HG03558 (cell line): ENCODE measurements around the gene HMGN4.
"Not testable (repeated sequence)": the region's sequence is repeated elsewhere in the genome, so short reads cannot be mapped to it uniquely, and the experiment has no call there.

Source experiments
- ATAC-seq: cut with Tn5 transposase; IDR thresholded peaks from one replicate; pipeline ENCODE4 v1.9.1; 2021; ENCODE audit warnings: moderate number of reproducible peaks; ENCODE audit not compliant: unreplicated experiment; ENCODE audit errors: extremely low read depth

HMGN4 gene

GRCh38 chr6:26545627-26546026 lies 7.5 kb downstream of the HMGN4 start:
- no peak for ATAC-seq

DNA sequence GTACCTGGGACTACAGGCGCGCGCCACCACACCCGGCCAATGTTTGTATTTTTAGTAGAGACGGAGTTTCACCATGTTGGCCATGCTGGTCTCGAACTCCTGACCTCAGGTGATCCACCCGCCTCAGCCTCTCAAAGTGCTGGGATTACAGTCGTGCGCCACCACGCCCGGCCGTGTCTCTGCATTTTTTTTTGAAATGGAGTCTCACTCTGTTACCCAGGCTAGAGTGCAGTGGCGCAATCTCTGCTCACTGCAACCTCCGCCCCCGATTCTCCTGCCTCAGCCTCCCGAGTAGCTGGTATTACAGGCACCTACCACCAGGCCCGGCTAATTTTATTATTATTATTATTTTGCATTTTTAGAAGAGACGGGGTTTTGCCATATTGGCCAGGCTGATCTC lies 9.2 kb downstream of the HMGN4 start:
- not testable (repeated sequence) for ATAC-seq

DNA sequence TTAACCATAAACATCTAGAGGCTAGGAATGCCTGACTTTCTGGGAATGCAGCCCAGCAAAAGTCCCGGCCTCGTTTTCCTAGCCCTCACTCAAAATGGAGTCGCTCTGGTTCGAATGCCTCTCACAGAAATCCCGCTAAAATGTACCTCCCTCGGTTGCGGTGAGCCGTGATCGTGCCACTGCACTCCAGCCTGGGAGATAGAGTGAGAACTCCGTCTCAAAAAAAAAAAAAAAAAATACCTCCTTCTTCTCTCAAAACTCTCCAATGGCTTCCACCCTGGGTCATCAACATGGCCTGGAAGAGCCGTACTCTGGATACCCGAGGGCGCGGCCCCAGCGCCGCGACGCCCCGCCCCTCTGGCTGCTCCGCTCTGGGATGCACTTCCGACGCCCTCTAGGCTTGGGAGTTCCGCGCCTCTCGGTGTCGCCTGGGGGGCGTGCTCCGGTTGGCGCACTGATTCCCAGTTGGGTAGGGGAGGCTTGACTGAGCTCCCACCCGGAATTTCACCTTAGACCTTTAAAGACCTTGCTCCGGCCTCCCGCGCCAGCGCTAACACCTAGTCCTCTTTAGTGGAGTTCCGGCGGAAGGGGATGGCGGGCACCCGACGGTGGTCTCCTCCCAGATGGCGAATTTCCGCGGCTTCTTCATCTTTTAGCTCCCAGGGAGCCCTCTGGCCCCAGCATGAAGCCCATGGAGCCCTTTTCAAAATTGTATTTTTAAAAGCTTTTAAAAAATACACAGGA lies 12.3 kb downstream of the HMGN4 start:
- no peak for ATAC-seq

DNA sequence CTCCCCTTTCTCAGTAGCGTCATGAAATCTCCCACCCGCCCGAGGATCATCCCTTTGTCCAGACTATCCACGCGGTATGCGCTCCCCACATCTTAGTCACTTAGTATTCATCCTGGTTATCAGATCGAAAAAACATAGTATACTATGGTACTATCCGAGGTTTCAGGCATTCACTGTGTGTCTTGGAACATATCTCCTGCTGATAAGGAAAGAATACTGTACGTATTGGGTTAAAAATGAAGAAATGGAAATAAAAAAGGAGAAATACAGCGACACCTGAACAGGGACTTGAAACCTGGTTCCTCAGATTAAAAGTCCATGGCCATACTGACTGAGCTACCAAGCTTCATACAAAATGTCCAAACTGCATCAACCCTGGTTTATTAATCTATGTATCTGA lies 14.0 kb downstream of the HMGN4 start:
- no peak for ATAC-seq

- no peak for ATAC-seq
Observed at GRCh38 chr6:26552640-26553188, 14.5 kb downstream of the HMGN4 start.

DNA sequence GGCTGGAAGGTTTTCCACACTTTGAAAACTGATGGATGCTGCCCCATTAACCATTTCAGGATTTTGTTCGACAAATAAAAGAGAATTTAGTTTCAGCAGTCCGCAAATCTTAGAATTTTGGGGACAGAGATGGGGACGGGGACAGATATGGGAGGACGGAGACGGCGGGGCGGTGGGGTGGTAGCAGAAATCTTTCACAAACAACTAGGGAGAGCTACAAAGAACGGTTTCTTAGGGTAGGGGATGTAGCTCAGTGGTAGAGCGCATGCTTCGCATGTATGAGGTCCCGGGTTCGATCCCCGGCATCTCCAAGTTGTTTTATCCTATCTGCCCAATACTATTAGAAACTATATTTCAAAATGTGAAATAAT lies 15.1 kb downstream of the HMGN4 start:
- ATAC-seq = no peak

GRCh38 chr6:26553635-26554446 lies 15.7 kb downstream of the HMGN4 start:
- ATAC-seq = no peak

- ATAC-seq = no peak
Observed at GRCh38 chr6:26554447-26554696, 16.2 kb downstream of the HMGN4 start.

DNA sequence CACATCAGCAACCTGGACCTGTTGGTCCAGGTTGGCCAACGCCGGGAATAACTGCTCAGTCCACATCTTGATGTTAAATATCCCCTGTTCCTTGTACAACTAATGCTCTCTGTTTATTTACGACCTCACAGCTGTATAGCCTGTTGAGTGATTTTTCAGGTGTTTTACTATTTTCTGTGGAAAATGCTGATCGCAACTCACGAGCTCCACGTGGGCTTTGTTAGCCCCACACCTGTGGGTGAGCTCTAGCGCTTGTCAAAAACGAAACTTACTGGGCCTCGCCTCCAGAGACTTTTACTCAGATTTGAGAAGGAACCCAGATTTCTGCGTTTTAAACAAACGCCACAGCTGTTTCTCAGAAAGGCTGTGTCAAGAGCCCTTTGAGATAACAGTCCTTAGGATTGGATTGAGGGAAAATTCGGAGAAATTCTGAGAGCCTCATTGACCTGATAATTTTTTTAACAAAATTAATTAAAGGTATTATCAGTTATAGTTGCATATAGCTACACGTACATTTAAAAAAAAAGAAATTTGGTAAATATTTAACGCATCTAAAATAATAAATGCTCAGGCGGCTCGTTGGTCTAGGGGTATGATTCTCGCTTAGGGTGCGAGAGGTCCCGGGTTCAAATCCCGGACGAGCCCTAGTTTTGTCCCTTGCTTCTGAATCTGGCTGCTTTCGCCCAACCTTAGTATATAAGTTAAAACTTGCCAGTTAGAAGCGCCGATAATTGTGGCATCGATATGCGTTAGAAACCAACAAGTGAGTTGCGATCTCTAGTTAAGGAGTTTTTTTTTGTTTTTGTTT lies 16.7 kb downstream of the HMGN4 start:
- no peak for ATAC-seq

GRCh38 chr6:26555505-26556262 lies 17.5 kb downstream of the HMGN4 start:
- ATAC-seq = no peak

GRCh38 chr6:26556263-26557070 lies 18.3 kb downstream of the HMGN4 start:
- no peak for ATAC-seq

GRCh38 chr6:26561533-26562466 lies 23.6 kb downstream of the HMGN4 start:
- ATAC-seq = no peak

- no peak for ATAC-seq
Observed at GRCh38 chr6:26563488-26563887, 25.3 kb downstream of the HMGN4 start.

DNA sequence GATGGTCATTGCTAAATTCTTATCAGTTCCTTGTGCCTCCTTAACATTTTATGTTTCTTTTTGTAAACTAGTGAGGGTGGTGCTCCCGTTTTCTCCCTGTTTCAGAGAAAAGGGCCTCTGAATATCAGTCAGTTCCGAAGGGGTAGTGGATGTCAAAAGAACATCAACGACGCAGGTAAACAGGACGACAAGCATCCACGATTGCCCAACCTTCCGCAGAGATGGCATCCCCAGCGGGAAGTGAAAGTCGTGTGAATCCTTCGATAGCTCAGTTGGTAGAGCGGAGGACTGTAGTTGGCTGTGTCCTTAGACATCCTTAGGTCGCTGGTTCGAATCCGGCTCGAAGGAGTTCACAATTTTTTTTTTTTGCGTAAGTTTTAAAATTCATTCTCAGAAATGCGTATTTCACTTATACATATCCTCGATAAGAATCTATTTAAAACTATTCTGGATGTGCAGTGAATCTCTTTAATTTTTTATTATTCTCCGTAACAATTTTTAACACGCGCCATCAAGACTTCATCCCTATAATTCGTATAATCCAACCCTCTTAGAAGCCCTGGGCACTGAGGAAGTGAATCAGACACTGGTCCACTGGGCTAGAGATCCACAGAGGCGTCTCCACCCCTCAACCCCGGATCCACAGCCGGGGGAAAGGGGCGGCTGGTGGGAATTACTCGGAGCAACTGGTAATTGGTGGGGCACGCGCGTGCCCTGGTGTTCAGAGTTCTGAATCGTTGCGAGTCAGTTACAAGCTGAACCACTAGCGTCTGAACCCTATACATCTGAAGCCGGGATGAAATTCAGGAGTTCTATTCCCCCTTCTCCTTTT lies 30.7 kb downstream of the HMGN4 start:
- ATAC-seq = peak; percentile 49

GRCh38 chr6:26569433-26569764 lies 31.2 kb downstream of the HMGN4 start:
- no peak for ATAC-seq

GRCh38 chr6:26570027-26570809 lies 32.1 kb downstream of the HMGN4 start:
- ATAC-seq = no peak
